ENCODE data around the gene MYT1.
"Not testable (repeated sequence)": the region's sequence is repeated elsewhere in the genome, so short reads cannot be mapped to it uniquely, and the experiment has no call there.

The MYT1 gene

GRCh38 chr20:64129146-64129782 is 35.0 kb upstream of the MYT1 start:
- H3K4me3 ChIP-seq (ENCODE audit: extremely low read depth, insufficient read depth, low read length, poor library complexity, severe bottlenecking), result no peak overlapping the region
- no peaks in the 10 kb centered on the region for H3K9me3 ChIP-seq (ENCODE audit: control insufficient read depth, low read length)
- WGBS, 2 experiments (ENCODE audit: insufficient coverage in 2 of 2), result 78 to 89% methylated on average over 10 of the region's 11 CpGs
- H3K27ac ChIP-seq (ENCODE audit: low read depth, low read length, severe bottlenecking), result no peak overlapping the region
- H3K36me3 ChIP-seq (ENCODE audit: control insufficient read depth, insufficient read depth, low read length), result no peaks in the 10 kb centered on the region
- no peaks in the 10 kb centered on the region for H3K4me1 ChIP-seq (ENCODE audit: control insufficient read depth, insufficient read depth, low read length, poor library complexity, severe bottlenecking)

GRCh38 chr20:64130271-64130670 is 34.0 kb upstream of the MYT1 start:
- Histone ChIP-seq H3K9me3 (ENCODE audit: control insufficient read depth, low read length) (no peaks in the 10 kb centered on the region), H3K27ac (ENCODE audit: low read depth, low read length, severe bottlenecking) (no peak overlapping the region), H3K36me3 (ENCODE audit: control insufficient read depth, insufficient read depth, low read length) (no peaks in the 10 kb centered on the region), H3K4me3 (ENCODE audit: extremely low read depth, insufficient read depth, low read length, poor library complexity, severe bottlenecking) (no peak overlapping the region), H3K4me1 (ENCODE audit: control insufficient read depth, insufficient read depth, low read length, poor library complexity, severe bottlenecking) (no peaks in the 10 kb centered on the region)
- 83 to 85% methylated on average over 4 to 5 of the region's 5 CpGs for WGBS, 2 experiments (ENCODE audit: insufficient coverage in 2 of 2)

GRCh38 chr20:64130876-64131275 is 33.4 kb upstream of the MYT1 start:
- Histone ChIP-seq H3K4me3 (ENCODE audit: extremely low read depth, insufficient read depth, low read length, poor library complexity, severe bottlenecking) (no peak overlapping the region), H3K4me1 (ENCODE audit: control insufficient read depth, insufficient read depth, low read length, poor library complexity, severe bottlenecking) (no peaks in the 10 kb centered on the region)

GRCh38 chr20:64131406-64131805 is 32.8 kb upstream of the MYT1 start:
- H3K9me3 ChIP-seq (ENCODE audit: control insufficient read depth, low read length), result no peaks in the 10 kb centered on the region
- H3K4me1 ChIP-seq (ENCODE audit: control insufficient read depth, insufficient read depth, low read length, poor library complexity, severe bottlenecking), result no peaks in the 10 kb centered on the region
- no peak overlapping the region for H3K27ac ChIP-seq (ENCODE audit: low read depth, low read length, severe bottlenecking)
- no peak overlapping the region for H3K4me3 ChIP-seq (ENCODE audit: extremely low read depth, insufficient read depth, low read length, poor library complexity, severe bottlenecking)
- 87 to 91% methylated on average over 4 of the region's 4 CpGs for WGBS, 2 experiments (ENCODE audit: insufficient coverage in 2 of 2)
- no peaks in the 10 kb centered on the region for H3K36me3 ChIP-seq (ENCODE audit: control insufficient read depth, insufficient read depth, low read length)

More at GRCh38 chr20:64130876-64131275, 33.4 kb upstream of the MYT1 start:
- Histone ChIP-seq H3K27ac (ENCODE audit: low read depth, low read length, severe bottlenecking) (no peak overlapping the region), H3K36me3 (ENCODE audit: control insufficient read depth, insufficient read depth, low read length) (no peaks in the 10 kb centered on the region), H3K9me3 (ENCODE audit: control insufficient read depth, low read length) (no peaks in the 10 kb centered on the region)
- WGBS, 2 experiments (ENCODE audit: insufficient coverage in 2 of 2), result 90 to 91% methylated on average over 7 to 10 of the region's 10 CpGs

GRCh38 chr20:64133951-64134407 is 30.3 kb upstream of the MYT1 start:
- no peak overlapping the region for H3K4me3 ChIP-seq (ENCODE audit: extremely low read depth, insufficient read depth, low read length, poor library complexity, severe bottlenecking)
- WGBS, 2 experiments (ENCODE audit: insufficient coverage in 2 of 2), result 78 to 84% methylated on average over 6 of the region's 8 CpGs
- no peaks in the 10 kb centered on the region for H3K4me1 ChIP-seq (ENCODE audit: control insufficient read depth, insufficient read depth, low read length, poor library complexity, severe bottlenecking)
- H3K9me3 ChIP-seq (ENCODE audit: control insufficient read depth, low read length), result no peaks in the 10 kb centered on the region
- H3K27ac ChIP-seq (ENCODE audit: low read depth, low read length, severe bottlenecking), result no peak overlapping the region
- no peaks in the 10 kb centered on the region for H3K36me3 ChIP-seq (ENCODE audit: control insufficient read depth, insufficient read depth, low read length)

- 89 to 92% methylated on average over 16 to 17 of the region's 20 CpGs for WGBS, 2 experiments (ENCODE audit: insufficient coverage in 2 of 2)
- not testable (repeated sequence) for H3K4me1 ChIP-seq (ENCODE audit: control insufficient read depth, insufficient read depth, low read length, poor library complexity, severe bottlenecking); H3K9me3 ChIP-seq (ENCODE audit: control insufficient read depth, low read length); H3K4me3 ChIP-seq (ENCODE audit: extremely low read depth, insufficient read depth, low read length, poor library complexity, severe bottlenecking); H3K36me3 ChIP-seq (ENCODE audit: control insufficient read depth, insufficient read depth, low read length); H3K27ac ChIP-seq (ENCODE audit: low read depth, low read length, severe bottlenecking)
Measured at GRCh38 chr20:64134744-64135143, 29.5 kb upstream of the MYT1 start.

GRCh38 chr20:64136004-64136710 is 28.1 kb upstream of the MYT1 start:
- whole genome bisulfite sequencing, 2 experiments (ENCODE audit: insufficient coverage in 2 of 2), result 87 to 89% methylated on average over 27 to 32 of the region's 32 CpGs
- Histone ChIP-seq H3K36me3 (ENCODE audit: control insufficient read depth, insufficient read depth, low read length) (no peaks in the 10 kb centered on the region), H3K4me1 (ENCODE audit: control insufficient read depth, insufficient read depth, low read length, poor library complexity, severe bottlenecking) (no peaks in the 10 kb centered on the region), H3K27ac (ENCODE audit: low read depth, low read length, severe bottlenecking) (no peak overlapping the region), H3K4me3 (ENCODE audit: extremely low read depth, insufficient read depth, low read length, poor library complexity, severe bottlenecking) (no peak overlapping the region), H3K9me3 (ENCODE audit: control insufficient read depth, low read length) (no peaks in the 10 kb centered on the region)

- Histone ChIP-seq H3K27ac (ENCODE audit: low read depth, low read length, severe bottlenecking) (no peak overlapping the region), H3K36me3 (ENCODE audit: control insufficient read depth, insufficient read depth, low read length) (no peaks in the 10 kb centered on the region), H3K4me1 (ENCODE audit: control insufficient read depth, insufficient read depth, low read length, poor library complexity, severe bottlenecking) (no peaks in the 10 kb centered on the region), H3K9me3 (ENCODE audit: control insufficient read depth, low read length) (no peaks in the 10 kb centered on the region), H3K4me3 (ENCODE audit: extremely low read depth, insufficient read depth, low read length, poor library complexity, severe bottlenecking) (no peak overlapping the region)
- 85 to 89% methylated on average over 4 to 5 of the region's 6 CpGs for WGBS, 2 experiments (ENCODE audit: insufficient coverage in 2 of 2)
Measured at GRCh38 chr20:64137598-64138031, 26.6 kb upstream of the MYT1 start.

- Histone ChIP-seq H3K4me1 (ENCODE audit: control insufficient read depth, insufficient read depth, low read length, poor library complexity, severe bottlenecking) (no peaks in the 10 kb centered on the region), H3K9me3 (ENCODE audit: control insufficient read depth, low read length) (no peaks in the 10 kb centered on the region), H3K4me3 (ENCODE audit: extremely low read depth, insufficient read depth, low read length, poor library complexity, severe bottlenecking) (no peak overlapping the region), H3K27ac (ENCODE audit: low read depth, low read length, severe bottlenecking) (no peak overlapping the region), H3K36me3 (ENCODE audit: control insufficient read depth, insufficient read depth, low read length) (no peaks in the 10 kb centered on the region)
- 91% methylated on average over 16 to 18 of the region's 18 CpGs for WGBS, 2 experiments (ENCODE audit: insufficient coverage in 2 of 2)
Measured at GRCh38 chr20:64138276-64138815, 25.9 kb upstream of the MYT1 start.

- no peak overlapping the region for H3K27ac ChIP-seq (ENCODE audit: low read depth, low read length, severe bottlenecking)
- no peaks in the 10 kb centered on the region for H3K4me1 ChIP-seq (ENCODE audit: control insufficient read depth, insufficient read depth, low read length, poor library complexity, severe bottlenecking)
- no peaks in the 10 kb centered on the region for H3K36me3 ChIP-seq (ENCODE audit: control insufficient read depth, insufficient read depth, low read length)
- no peaks in the 10 kb centered on the region for H3K9me3 ChIP-seq (ENCODE audit: control insufficient read depth, low read length)
- H3K4me3 ChIP-seq (ENCODE audit: extremely low read depth, insufficient read depth, low read length, poor library complexity, severe bottlenecking), result no peak overlapping the region
- 84 to 86% methylated on average over 17 to 18 of the region's 21 CpGs for WGBS, 2 experiments (ENCODE audit: insufficient coverage in 2 of 2)
Measured at GRCh38 chr20:64139199-64140060, 24.8 kb upstream of the MYT1 start.

All from mesodermal cell (in vitro differentiated cells).